Vagina (tissue), 2 donors: Measurements from ENCODE around the gene PDE2A.

Experiments
- POLR2A ChIP-seq, 2 donors: fragments of 450-650 bp; IDR thresholded peaks; one replicate each; pipeline ENCODE4 v1.6.1; 2017; ENCODE audit warnings: antibody characterized with exemption in 2 of 2, mild to moderate bottlenecking in 2 of 2, moderate library complexity in 2 of 2
- POLR2AphosphoS5 ChIP-seq, 2 donors: sonication (generic); formaldehyde crosslinking; IDR thresholded peaks; one replicate each; pipeline ENCODE4 v1.9.0; 2017; ENCODE audit warnings: antibody characterized with exemption in 2 of 2, mild to moderate bottlenecking in 2 of 2, low read depth in 1 of 2; ENCODE audit not compliant: insufficient read depth in 1 of 2

GRCh38 chr11:72548463-72548862 lies 125.8 kb downstream of the PDE2A start:
- TF ChIP-seq POLR2AphosphoS5 (IDR thresholded peaks at IDR 0.05; ENCODE audit: insufficient read depth in 1 of 2, low read depth in 1 of 2) (no peak), POLR2A (IDR thresholded peaks at IDR 0.05) (no peak)
